GM03348 (cell line): Measurements from ENCODE around the gene PROM2.
A peak's percentile ranks its signal among the peaks of the same experiment; 100 is the strongest.

Experiments used
- DNase-seq: peaks from one replicate; pipeline ENCODE4 v3.0.0; 2012; ENCODE audit warnings: low spot score

The PROM2 gene

DNA sequence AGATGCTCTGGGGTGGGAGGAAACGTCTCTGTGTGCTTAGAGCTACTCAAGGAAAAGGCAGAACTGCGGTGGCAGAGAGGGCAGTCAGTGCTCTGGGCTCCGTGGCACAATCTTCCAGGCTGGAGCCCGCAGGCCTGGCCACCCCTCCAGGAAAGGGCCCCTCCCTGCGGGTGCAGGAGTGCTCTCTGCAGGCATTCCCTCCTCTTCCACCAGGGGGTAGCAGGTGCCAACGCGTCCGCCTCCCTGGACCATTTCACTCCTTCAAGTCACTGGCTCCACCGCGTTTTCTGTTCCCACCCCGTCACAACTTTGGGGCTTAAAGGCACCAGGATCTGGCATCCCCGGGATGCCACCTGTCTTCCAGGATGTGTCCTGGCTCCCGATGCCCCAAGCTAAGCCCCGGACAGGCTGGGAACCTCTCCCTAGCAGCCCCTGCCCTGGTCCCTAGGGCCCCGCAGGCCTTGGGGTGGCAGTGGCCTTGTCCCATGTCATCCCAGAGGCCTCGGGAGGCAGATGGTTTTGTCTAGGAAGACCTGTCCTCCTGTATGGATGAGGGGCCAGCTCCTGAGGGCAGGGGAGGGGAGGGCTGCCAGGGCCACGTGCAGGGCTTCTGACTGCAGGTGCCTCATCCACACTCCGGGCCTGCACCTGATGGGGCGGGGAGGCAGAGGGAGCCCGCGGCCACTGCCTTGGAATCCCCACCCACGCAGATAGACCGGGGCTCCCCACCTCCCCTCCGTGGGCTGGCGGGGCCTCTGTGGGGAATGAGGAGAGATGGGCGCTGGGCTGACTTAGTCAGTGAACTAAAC, 49.3 kb downstream of the PROM2 start:
- peak; percentile 76 for DNase-seq

DNA sequence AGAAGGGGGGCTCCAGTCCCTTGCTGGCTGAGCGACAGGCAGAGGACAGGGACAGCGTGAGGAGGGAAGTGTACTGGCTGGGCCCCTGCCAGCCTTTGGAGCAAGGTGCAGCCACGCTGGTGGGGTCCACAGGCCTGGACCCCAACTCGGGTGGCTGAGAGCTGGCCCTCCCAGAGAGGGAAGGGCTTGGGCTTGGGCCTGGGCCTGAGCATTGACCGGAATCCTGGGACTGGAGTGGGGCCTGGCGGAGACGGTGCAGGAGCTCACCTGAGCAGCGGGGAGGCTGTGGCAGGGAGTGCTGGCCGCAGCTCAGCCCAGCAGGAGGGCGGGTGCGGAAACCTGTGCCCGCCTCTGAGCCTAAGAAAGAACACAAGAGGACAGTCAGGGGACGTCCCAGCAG, 50.8 kb downstream of the PROM2 start:
- no peak for DNase-seq

DNA sequence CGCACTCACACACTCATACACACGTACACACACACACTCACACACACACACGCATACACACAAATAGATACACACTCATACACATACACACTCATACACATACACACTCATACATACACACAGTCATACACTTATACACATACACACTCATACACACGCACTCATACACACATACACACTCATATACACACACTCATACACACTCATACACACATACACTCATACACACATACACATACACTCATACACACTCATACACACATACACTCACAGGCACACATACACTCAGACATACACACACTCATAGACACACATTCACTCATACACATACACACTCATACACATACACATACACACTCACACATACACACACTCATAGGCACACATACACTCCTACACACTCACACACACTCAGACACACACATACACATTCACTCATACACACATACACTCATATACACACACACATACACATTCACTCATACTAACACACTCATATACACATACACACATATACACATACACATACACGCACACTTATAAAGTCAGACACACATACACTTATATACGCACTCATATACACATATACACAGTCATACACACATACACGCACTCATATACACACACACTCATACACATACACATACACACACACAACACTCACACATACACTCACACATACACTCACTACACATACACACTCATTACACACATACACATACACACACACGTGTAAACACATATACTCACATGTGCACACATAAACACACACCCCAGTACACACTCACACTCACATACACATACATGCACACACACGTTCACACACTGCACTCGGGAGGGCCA, 51.6 kb downstream of the PROM2 start:
- DNase-seq, result no peak

GRCh38 chr2:95326433-95327140, 52.3 kb downstream of the PROM2 start:
- DNase-seq, result no peak

DNA sequence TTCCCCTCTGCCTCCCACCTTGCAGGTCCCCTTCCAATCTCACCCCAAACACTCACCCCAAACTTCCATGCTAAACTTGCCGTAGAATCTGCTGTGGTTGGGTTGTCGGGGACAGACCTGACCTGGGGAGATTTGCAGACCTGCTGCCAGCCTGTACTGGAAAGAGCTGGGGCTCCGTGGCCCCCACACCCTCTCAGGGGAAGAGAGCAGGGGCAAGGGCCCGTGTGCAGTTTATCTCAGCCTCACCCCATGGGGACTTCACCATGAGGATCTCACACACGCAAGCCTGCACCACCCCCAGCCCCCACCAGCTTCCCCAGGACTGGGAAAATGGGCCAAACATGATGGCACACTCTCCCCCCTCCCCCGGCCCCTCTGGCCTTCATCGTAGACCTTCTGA, 53.6 kb downstream of the PROM2 start:
- DNase-seq, result no peak

DNA sequence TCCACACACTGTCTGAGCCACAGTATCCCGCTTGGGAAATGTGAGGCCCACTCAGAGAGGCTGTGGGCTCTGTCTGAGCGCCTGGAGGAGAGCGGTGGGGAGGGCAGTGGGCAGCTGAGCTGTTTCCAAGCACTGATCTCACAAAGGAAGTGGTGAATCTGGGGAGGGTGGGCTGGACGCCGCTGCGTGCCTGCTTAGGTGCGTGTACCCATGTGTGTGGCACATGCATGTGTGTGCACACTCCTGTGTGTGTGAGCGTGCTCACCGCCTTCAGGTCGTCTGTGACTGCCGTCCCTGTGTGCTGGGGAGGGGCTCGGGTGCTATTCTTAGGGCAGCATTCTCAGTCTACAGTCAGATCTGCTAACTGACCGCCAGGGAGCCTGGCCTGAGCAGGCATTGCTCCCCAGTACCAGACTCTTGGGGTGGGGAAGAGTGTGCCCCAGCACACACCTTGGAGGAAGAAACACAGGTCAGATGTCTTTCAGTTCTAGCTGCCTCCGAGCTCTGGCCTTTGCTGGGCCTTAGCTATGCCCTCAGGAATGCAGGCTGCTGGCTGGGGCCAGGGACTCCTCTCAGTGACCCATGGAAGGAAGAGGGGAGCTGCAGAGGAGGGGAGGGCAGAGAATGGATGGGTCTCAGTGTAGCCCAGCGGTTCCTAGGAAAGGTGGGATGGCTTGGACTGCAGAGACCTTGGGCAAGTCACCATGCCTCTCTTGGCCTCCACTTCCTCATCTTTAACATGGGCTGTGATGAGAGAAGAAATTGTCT, 54.3 kb downstream of the PROM2 start:
- peak; percentile 57 for DNase-seq

DNA sequence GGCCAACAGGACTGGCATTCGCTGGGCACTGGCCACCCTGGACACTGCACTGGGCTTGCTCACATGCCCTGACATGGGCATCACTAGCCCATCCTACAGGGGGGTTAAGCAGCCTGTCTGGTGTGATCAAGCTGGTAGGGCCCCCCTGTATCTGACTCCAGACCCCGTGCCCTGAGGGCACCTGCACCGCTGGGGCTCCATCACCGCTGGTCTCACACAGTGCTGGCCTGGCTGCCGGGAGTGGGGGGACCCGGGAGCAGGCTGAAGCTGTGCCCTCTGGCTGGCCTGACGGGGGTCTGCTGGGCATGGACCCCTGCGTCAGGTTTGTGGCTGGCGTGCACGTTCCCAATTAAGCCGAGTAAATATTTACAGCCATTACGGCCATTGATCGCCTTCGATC, 55.2 kb downstream of the PROM2 start:
- DNase-seq, result no peak

- DNase-seq, result no peak
Measured at GRCh38 chr2:95329891-95330793, 55.9 kb downstream of the PROM2 start.

DNA sequence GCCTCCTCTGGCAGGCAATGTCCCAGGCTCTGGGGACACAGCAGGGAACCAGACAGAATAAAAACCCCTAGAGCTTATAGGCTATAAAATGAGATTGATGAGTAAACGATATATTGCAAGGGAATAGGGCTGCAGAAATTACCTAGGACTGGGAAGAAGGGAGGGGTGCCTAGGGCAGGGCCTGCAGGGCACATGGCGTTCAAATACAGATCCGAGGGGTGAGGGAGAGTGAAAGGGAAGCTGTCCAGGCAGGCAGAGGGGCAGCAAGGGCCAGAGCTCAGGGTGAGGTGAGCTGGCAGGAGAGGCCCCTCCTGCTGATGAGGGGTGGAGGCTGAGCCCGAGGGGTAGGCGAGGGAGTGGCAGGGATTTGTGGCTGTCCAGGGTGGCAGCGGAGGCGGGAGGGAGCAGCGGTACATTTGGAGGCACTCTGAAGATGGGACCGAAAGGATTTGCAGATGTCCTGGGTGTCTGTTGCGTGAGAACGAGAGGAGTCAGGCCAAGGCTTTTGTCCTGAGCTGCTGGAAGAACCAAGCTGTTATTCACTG, 56.6 kb downstream of the PROM2 start:
- no peak for DNase-seq

- no peak for DNase-seq
Measured at GRCh38 chr2:95331606-95332005, 57.4 kb downstream of the PROM2 start.

GRCh38 chr2:95332036-95332435, 57.8 kb downstream of the PROM2 start:
- DNase-seq, result no peak

DNA sequence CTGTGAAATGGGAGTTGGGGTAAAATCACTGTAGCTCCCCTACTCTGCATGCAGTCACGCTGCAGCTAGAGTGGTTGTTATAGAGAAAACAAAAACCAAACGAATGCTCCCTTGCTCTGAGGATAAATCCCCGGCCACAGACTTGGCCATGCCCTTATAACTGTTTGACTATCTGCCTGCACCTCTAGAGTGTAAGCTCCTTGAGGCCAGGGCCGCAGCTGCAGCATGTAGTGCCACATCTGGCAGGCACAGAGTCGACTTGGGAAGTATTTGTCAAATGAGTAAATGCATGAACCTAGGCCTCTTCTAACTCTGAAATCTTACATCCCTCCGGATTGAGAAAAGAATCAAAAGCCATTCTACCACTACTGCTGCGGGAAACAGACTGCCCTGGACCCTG, 58.8 kb downstream of the PROM2 start:
- DNase-seq, result no peak

- DNase-seq, result peak; percentile 69
Measured at GRCh38 chr2:95333888-95334338, 59.7 kb downstream of the PROM2 start.

DNA sequence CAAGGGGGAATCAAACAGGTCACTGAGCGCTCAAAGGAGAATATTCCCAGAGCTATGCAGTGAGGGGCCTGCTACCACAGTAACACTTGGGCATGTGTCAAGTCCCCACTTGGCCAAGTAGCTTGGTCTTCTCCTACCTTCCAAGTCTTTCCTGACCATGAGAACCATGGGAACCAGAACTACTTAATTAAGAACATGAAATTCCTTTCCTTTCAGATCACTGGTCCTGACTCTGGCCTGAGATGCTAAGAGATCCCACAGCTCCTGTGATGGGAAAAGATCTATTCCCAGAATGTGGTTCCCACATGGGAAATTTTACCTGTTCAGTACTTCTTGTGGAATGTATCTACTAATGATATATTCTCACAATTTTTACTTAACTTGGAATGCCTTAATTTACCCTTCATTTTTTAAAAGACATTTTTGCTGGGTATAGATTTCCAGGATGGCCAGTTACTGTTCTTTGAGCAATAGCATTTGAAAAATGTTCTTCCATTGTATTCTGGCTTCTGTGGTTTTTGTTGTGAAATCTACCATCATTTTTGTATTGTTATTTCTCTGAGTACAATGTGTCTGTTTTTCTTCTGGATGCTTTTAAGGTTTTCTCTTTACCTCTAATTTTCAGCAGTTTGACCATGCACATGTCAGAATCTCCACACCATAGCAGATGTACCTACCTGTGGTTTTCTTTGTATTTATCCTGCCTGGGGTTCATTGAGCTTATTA, 60.8 kb downstream of the PROM2 start:
- DNase-seq, result no peak

DNA sequence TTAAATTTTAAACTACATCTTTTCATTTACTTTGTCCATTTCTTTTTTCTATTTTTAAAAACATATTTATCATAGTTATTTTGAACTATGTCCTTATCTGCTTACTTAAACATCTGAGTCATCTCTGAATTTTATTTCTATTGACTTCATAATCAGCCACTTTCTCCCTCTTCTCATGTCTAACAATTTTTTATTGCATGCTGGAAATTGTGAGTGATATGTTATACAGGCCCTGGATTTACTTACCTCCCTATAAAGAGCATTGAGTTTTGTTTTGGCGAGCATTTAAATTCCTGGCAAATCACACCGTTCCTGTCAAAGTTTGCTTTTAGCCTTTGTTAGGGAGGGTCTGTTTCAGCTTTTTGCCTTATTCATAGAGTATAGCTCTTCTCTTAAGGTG, 62.2 kb downstream of the PROM2 start:
- no peak for DNase-seq

DNA sequence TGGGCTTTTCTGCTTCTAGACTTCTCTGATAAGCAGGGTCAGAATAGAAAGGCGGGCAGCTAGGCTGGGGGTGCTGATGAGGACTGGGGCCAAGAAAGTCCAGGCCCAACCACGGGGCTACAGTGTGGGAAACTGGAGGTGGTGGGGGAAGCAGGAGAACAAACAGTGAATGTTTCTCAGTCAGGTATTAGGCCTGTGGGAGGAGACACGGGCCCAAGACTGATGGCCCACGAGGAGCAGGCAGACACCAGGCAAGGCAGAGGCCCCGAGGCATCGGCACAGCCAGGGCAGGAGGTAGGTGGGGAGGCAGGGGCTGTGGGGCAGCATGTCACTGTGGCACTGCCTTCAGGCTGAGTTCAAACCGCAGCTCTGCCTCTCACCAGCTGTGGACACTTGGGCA, 63.6 kb downstream of the PROM2 start:
- DNase-seq, result no peak
